Mucosa of rectum (tissue), 2 donors: ENCODE measurements around the gene MS4A10.

Experiments used
- H3K27ac ChIP-seq, 2 donors: one replicate each; pipeline ENCODE4 v1.7.0; 2013; ENCODE audit warnings: inconsistent platforms in 2 of 2, low read depth in 2 of 2, low read length in 2 of 2
- H3K27me3 ChIP-seq, 2 donors: one replicate each; pipeline ENCODE4 v1.7.0; 2013; ENCODE audit warnings: low read length in 2 of 2; ENCODE audit not compliant: control insufficient read depth in 2 of 2, insufficient read depth in 2 of 2
- H3K36me3 ChIP-seq, 2 donors: one replicate each; pipeline ENCODE4 v1.7.0; 2013; ENCODE audit warnings: low read length in 2 of 2; ENCODE audit not compliant: control insufficient read depth in 2 of 2, insufficient read depth in 2 of 2
- H3K4me1 ChIP-seq, 2 donors: one replicate each; pipeline ENCODE4 v1.7.0; 2013; ENCODE audit warnings: low read length in 2 of 2, mild to moderate bottlenecking in 1 of 2; ENCODE audit not compliant: control insufficient read depth in 2 of 2, insufficient read depth in 2 of 2
- H3K4me3 ChIP-seq, 2 donors: one replicate each; pipeline ENCODE4 v1.7.0; 2013; ENCODE audit warnings: low read length in 2 of 2
- H3K9ac ChIP-seq, 2 donors: one replicate each; pipeline ENCODE4 v1.7.0; 2013; ENCODE audit warnings: low read length in 2 of 2, low read depth in 1 of 2, mild to moderate bottlenecking in 1 of 2
- H3K9me3 ChIP-seq, 2 donors: one replicate each; pipeline ENCODE4 v1.7.0; 2013; ENCODE audit warnings: low read length in 2 of 2; ENCODE audit not compliant: control insufficient read depth in 2 of 2
- donor health status: healthy.
- donor health status: Normal muscosa, but diverticular disease.

The MS4A10 gene

GRCh38 chr11:60775420-60775961, 9.6 kb upstream of the MS4A10 start:
- H3K9me3 ChIP-seq, result no peaks in the 10 kb centered on the region
- H3K4me3 ChIP-seq, result no peak overlapping the region
- no peak overlapping the region for H3K27ac ChIP-seq
- H3K4me1 ChIP-seq, result no peaks in the 10 kb centered on the region
- H3K27me3 ChIP-seq, result no peaks in the 10 kb centered on the region
- H3K36me3 ChIP-seq, result no peaks in the 10 kb centered on the region
- H3K9ac ChIP-seq, result no peak overlapping the region

- no peak overlapping the region for H3K27ac ChIP-seq
- H3K4me1 ChIP-seq, result no peaks in the 10 kb centered on the region
- no peak overlapping the region for H3K4me3 ChIP-seq
- no peak overlapping the region for H3K9ac ChIP-seq
- H3K36me3 ChIP-seq, result no peaks in the 10 kb centered on the region
- no peaks in the 10 kb centered on the region for H3K9me3 ChIP-seq
- no peaks in the 10 kb centered on the region for H3K27me3 ChIP-seq
Observed at GRCh38 chr11:60776167-60776566, 9.0 kb upstream of the MS4A10 start.

GRCh38 chr11:60777106-60777505, 8.0 kb upstream of the MS4A10 start:
- H3K4me3 ChIP-seq, result no peak overlapping the region
- no peaks in the 10 kb centered on the region for H3K27me3 ChIP-seq
- no peak overlapping the region for H3K9ac ChIP-seq
- H3K4me1 ChIP-seq, result no peaks in the 10 kb centered on the region
- H3K27ac ChIP-seq, result no peak overlapping the region
- H3K36me3 ChIP-seq, result no peaks in the 10 kb centered on the region
- no peaks in the 10 kb centered on the region for H3K9me3 ChIP-seq

GRCh38 chr11:60777572-60777971, 7.6 kb upstream of the MS4A10 start:
- no peak overlapping the region for H3K4me3 ChIP-seq
- H3K9ac ChIP-seq, result no peak overlapping the region
- H3K9me3 ChIP-seq, result no peaks in the 10 kb centered on the region
- no peaks in the 10 kb centered on the region for H3K4me1 ChIP-seq
- no peak overlapping the region for H3K27ac ChIP-seq
- no peaks in the 10 kb centered on the region for H3K36me3 ChIP-seq
- H3K27me3 ChIP-seq, result no peaks in the 10 kb centered on the region

GRCh38 chr11:60780065-60780464, 5.1 kb upstream of the MS4A10 start:
- H3K36me3 ChIP-seq, result no peaks in the 10 kb centered on the region

GRCh38 chr11:60780774-60781173, 4.4 kb upstream of the MS4A10 start:
- no peaks in the 10 kb centered on the region for H3K27me3 ChIP-seq
- no peak overlapping the region for H3K27ac ChIP-seq
- no peaks in the 10 kb centered on the region for H3K36me3 ChIP-seq
- no peak overlapping the region for H3K9ac ChIP-seq
- no peaks in the 10 kb centered on the region for H3K9me3 ChIP-seq
- H3K4me1 ChIP-seq, result peaks cover 6 to 7% of the 10 kb centered on the region in 2 donors
- no peak overlapping the region for H3K4me3 ChIP-seq

More at GRCh38 chr11:60780065-60780464, 5.1 kb upstream of the MS4A10 start:
- Histone ChIP-seq H3K9ac (no peak overlapping the region), H3K4me1 (no peaks in the 10 kb centered on the region), H3K27ac (no peak overlapping the region), H3K27me3 (no peaks in the 10 kb centered on the region), H3K4me3 (no peak overlapping the region), H3K9me3 (no peaks in the 10 kb centered on the region)

GRCh38 chr11:60781286-60781980, 3.7 kb upstream of the MS4A10 start:
- H3K27me3 ChIP-seq, result no peaks in the 10 kb centered on the region
- no peaks in the 10 kb centered on the region for H3K36me3 ChIP-seq
- no peak overlapping the region for H3K27ac ChIP-seq
- H3K9me3 ChIP-seq, result no peaks in the 10 kb centered on the region
- H3K4me1 ChIP-seq, result peaks cover 7 to 10% of the 10 kb centered on the region in 2 donors
- H3K9ac ChIP-seq, result no peak overlapping the region
- H3K4me3 ChIP-seq, result no peak overlapping the region

GRCh38 chr11:60781981-60782316, 3.2 kb upstream of the MS4A10 start:
- H3K4me3 ChIP-seq, result no peak overlapping the region
- H3K27me3 ChIP-seq, result no peaks in the 10 kb centered on the region
- no peaks in the 10 kb centered on the region for H3K36me3 ChIP-seq
- H3K27ac ChIP-seq, result no peak overlapping the region
- peaks cover 11 to 15% of the 10 kb centered on the region in 2 donors for H3K4me1 ChIP-seq
- no peak overlapping the region for H3K9ac ChIP-seq
- H3K9me3 ChIP-seq, result no peaks in the 10 kb centered on the region

- H3K9me3 ChIP-seq, result no peaks in the 10 kb centered on the region
- no peak overlapping the region for H3K9ac ChIP-seq
- H3K4me3 ChIP-seq, result no peak overlapping the region
- no peaks in the 10 kb centered on the region for H3K27me3 ChIP-seq
- H3K36me3 ChIP-seq, result no peaks in the 10 kb centered on the region
- H3K4me1 ChIP-seq, result peaks cover 11 to 17% of the 10 kb centered on the region in 2 donors
- H3K27ac ChIP-seq, result no peak overlapping the region
Observed at GRCh38 chr11:60782393-60783140, 2.6 kb upstream of the MS4A10 start.

- H3K4me1 ChIP-seq, result peaks cover 11 to 17% of the 10 kb centered on the region in 2 donors
- no peaks in the 10 kb centered on the region for H3K27me3 ChIP-seq
- no peak overlapping the region for H3K9ac ChIP-seq
- no peak overlapping the region for H3K27ac ChIP-seq
- no peaks in the 10 kb centered on the region for H3K9me3 ChIP-seq
- no peak overlapping the region for H3K4me3 ChIP-seq
- no peaks in the 10 kb centered on the region for H3K36me3 ChIP-seq
Observed at GRCh38 chr11:60783141-60783484, 2.0 kb upstream of the MS4A10 start.
